HFF-Myc (cell line): Measurements from ENCODE around the gene EFCAB10.

Experiments used
- DNase-seq: peaks from one replicate; pipeline ENCODE4 v3.0.0-alpha.2; 2011; ENCODE audit warnings: low read depth; ENCODE audit errors: extremely low read depth
- H3K4me3 ChIP-seq: replicated peaks from 2 replicates; pipeline ENCODE4 v1.5.1; 2011; ENCODE audit warnings: low read depth, mild to moderate bottlenecking, control low read depth, low read length
- TF ChIP-seq, protein P1 (sequence below): IDR thresholded peaks from 2 replicates; pipeline ENCODE4 v1.5.1; 2012; ENCODE audit warnings: mild to moderate bottlenecking, low read depth, low read length, control low read depth; ENCODE audit errors: missing control alignments

EFCAB10 gene

DNA sequence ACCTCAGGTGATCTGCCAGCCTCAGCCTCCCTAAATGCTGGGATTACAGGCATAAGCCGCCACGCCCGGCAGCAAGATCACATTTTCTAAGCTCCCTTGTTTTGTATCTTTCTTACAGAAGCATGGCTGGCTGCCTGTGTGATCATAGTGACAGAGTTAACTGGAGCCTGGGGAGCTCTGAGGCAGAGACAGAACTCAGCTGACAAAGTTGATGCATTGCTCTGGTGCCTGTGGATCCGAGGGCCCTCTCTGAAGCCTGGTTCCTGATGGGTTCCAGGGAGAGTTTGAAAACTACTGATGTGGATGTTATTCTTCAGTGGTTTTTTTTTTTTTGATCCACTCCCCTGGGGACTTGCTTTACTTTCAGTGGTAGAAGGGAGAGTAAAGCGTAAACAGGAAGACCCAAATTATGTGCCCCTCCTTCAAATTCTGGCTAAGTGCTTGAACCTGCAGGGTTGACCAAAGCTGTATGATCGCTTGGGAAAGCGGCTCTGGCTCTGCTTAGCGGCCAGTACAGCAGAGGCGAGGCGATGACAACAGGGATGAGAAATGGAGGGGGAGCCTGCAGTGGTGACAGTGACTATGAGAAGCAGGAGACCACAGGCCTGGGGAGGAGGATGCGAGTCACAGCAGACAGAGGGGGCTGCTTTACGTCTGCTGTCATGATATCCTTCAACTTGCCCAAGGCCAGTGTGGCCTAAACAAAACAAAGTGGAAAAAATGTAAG lies 6.8 kb upstream of the EFCAB10 start:
- TF ChIP-seq, protein P1, sequence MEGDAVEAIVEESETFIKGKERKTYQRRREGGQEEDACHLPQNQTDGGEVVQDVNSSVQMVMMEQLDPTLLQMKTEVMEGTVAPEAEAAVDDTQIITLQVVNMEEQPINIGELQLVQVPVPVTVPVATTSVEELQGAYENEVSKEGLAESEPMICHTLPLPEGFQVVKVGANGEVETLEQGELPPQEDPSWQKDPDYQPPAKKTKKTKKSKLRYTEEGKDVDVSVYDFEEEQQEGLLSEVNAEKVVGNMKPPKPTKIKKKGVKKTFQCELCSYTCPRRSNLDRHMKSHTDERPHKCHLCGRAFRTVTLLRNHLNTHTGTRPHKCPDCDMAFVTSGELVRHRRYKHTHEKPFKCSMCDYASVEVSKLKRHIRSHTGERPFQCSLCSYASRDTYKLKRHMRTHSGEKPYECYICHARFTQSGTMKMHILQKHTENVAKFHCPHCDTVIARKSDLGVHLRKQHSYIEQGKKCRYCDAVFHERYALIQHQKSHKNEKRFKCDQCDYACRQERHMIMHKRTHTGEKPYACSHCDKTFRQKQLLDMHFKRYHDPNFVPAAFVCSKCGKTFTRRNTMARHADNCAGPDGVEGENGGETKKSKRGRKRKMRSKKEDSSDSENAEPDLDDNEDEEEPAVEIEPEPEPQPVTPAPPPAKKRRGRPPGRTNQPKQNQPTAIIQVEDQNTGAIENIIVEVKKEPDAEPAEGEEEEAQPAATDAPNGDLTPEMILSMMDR = no peak
- DNase-seq = no peak
- no peak overlapping the region for H3K4me3 ChIP-seq

DNA sequence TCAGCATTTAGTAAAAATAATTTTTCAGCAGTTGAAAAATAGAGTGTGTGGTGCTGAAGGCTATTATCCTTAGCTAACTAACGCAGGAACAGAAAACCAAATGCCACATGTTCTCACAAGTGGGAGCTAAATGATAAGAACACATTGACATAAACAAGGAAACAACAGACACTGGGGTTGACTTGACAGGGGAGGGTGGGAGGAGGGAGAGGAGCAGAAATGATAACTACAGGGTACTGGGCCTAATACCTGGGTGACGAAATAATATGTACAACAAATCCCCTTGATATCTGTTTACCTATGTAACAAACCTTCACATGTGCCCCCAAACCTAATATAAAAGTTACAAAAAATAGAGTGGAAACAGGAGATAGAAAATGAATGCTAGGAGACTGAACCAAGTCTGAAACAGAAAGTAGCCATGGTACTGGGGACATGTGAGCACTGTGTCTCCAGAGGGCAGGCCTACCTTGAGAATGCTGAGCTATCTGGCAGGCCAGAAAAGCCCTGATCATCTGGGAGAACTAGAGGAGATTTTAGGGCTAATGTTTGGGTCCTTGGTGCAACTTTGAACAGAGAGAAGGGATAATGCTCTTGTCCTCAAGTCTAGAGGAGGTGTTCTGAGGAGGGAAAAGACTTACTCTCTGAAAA lies 4.7 kb upstream of the EFCAB10 start:
- TF ChIP-seq, protein P1 = no peak
- no peak for DNase-seq
- no peak overlapping the region for H3K4me3 ChIP-seq

DNA sequence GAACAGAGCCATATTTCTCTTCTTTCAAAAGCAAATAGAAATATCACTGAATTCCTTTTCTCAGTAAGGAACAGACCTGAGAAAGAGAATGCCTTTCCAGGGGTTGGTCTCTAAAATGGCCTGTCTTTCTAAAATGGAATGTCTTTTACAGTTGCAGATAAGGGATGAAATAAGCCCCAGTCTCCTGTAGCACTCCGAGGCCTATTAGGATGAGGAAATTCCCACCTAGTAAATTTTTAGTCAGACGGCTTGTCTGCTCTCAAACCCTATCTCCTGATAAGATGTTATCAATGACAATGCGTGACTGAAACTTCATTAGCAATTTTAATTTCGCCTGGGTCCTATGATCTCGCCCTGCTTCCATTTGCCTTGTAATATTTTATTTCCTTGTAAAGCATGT lies 2.9 kb upstream of the EFCAB10 start:
- DNase-seq = no peak
- H3K4me3 ChIP-seq = no peak overlapping the region
- TF ChIP-seq, protein P1 = no peak

DNA sequence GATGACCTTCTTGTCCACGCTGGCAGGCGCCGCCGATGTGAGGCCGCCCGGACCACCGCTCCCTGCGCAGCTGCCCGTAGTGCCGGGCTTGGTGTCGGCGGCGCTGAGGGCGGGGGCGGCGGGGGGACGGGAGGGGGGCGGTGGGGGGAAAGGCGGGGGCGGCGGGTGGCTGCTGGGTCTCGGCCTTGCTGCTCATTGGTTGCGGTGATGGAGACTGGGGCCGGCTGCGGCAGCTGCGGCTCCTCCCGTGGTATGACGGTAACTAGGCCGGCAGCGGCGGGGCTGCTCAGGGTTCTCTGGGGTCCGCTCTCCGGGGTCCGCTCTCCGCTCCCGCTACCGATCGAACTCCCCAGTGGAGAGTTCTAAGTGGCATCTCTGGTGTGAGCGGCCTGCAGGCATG lies 1.8 kb upstream of the EFCAB10 start:
- no peak overlapping the region for H3K4me3 ChIP-seq
- TF ChIP-seq, protein P1 = no peak
- DNase-seq = no peak

DNA sequence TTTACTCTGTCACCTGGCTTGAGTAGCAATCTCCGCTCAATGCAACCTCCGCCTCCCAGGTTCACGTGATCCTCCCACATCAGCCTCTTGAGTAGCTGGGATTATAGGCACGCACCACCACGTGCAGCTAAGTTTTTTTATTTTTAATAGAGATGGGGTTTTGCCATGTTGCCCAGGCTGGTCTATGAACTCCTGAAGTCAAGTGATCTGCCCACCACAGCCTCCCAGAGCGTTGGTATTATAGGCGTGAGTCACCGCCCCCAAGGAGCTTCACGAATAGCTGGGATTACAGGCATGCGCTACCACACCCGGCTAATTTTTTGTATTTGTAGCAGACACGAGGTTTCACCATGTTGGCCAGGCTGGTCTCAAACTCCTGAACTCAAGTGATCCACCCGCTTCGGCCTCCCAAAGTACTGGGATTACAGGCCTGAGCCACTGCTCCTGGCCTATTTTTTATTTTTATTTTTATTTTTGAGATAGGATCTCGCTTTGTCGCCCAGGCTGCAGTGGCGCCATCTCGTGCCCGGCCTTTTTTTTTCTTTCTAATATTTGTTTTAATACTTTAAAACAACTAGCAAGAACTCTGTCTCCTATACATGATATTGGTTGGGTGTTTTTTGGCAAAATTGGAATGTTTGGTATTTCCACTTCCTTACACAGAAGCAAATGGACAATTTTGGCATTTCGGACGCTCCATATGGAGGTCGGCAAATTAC lies 1.1 kb downstream of the EFCAB10 start:
- TF ChIP-seq, protein P1 = no peak
- no peak for DNase-seq
- H3K4me3 ChIP-seq = no peak overlapping the region

DNA sequence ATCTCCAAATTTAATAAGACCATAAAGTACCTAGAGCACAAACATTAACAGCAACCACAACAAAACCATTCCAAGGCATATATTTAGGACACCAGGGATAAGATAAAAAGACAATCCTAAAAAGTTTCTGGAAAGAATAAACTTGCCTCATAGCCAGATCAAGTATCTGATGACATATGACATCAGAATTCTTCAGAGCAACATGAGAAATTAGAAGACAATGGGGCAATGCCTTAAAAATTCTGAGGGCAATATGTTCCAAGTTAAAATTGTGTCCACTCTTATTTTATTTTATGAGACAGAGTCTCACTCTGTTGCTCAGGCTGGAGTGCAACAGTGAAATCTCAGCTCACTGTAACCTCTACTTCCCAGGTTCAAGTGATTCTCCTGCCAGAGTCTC lies 2.8 kb downstream of the EFCAB10 start:
- TF ChIP-seq, protein P1 = no peak
- no peak for DNase-seq
- no peak overlapping the region for H3K4me3 ChIP-seq
